K562 (cell line): Measurements from ENCODE around the gene SLC49A4. TPM values are rescaled to one million over a fixed set of nuclear protein-coding genes. Genes with fewer than 3 reads are reported as not detected.

ENCODE experiments used
- ATAC-seq: fragments of 200-7000 bp; cut with Tn5 transposase; 3 replicates; pipeline ENCODE4 v1.9.1; 2020; ENCODE audit warnings: moderate library complexity
- BruUV-seq: library from RNA; stranded (reverse); fragments of 400-500 nt; replicated peaks from 2 replicates; lab custom pipeline; 2021; lab: Mats Ljungman, UMichigan
- CTCF ChIA-PET: fragments of 300-600 bp; formaldehyde crosslinking; extraction: SDS; loops from one replicate; lab custom pipeline; 2021; ENCODE audit warnings: low intra/inter-chr PET ratio; lab: Yijun Ruan, JAX
- POLR2A ChIA-PET: fragments of 300-600, 350-650 bp; sonication (Branson Sonifier 250); formaldehyde crosslinking; extraction: SDS; loops from one replicate; lab custom pipeline; 2021; ENCODE audit warnings: antibody characterized with exemption, inconsistent platforms; lab: Yijun Ruan, JAX
- DNase-seq, 4 experiments: peaks; one replicate each; pipeline versions ENCODE4 v3.0.0 to v3.0.0-alpha.2; 2011 to 2018; ENCODE audit warnings: low spot score in 3 of 4, mixed read lengths in 3 of 4; ENCODE audit errors: extremely low read depth in 1 of 4
- FAIRE-seq: peaks from 2 replicates; lab custom pipeline; 2011; peaks lifted over from hg19 to GRCh38; lab: Jason Lieb, UNC
- H2AFZ ChIP-seq: 2 replicates; pipeline ENCODE4 v1.6.0; 2011; ENCODE audit warnings: low read depth, low read length, control low read depth, inconsistent platforms
- H3K27ac ChIP-seq: fragments of 200-600 bp; 3 replicates; pipeline ENCODE4 v1.8.0; 2011; ENCODE audit warnings: low read depth, mild to moderate bottlenecking, control low read depth, inconsistent platforms, low read length, moderate library complexity, mixed read lengths; ENCODE audit errors: extremely low read depth
- H3K27me3 ChIP-seq, 2 experiments: fragments of 300-600 bp in 1 of 2; 2 replicates in 1 of 2; 3 replicates in 1 of 2; pipeline versions ENCODE4 v1.6.0 to v1.8.0; 2011; ENCODE audit warnings: inconsistent platforms in 2 of 2, low read length in 2 of 2, mild to moderate bottlenecking in 1 of 2, mixed read lengths in 1 of 2, moderate library complexity in 1 of 2; ENCODE audit not compliant: control insufficient read depth in 2 of 2, insufficient read depth in 2 of 2
- H3K36me3 ChIP-seq: fragments of 300-600 bp; 3 replicates; pipeline ENCODE4 v1.8.0; 2011; ENCODE audit warnings: mild to moderate bottlenecking, low read length, inconsistent platforms; ENCODE audit not compliant: control insufficient read depth, insufficient read depth
- H3K4me1 ChIP-seq, 2 experiments: fragments of 200-600 bp in 1 of 2; replicated peaks in 1 of 2; 2 replicates in 1 of 2; 3 replicates in 1 of 2; pipeline versions ENCODE4 v1.5.1 to v1.8.0; 2011; ENCODE audit warnings: inconsistent platforms in 2 of 2, low read length in 2 of 2, mild to moderate bottlenecking in 1 of 2, mixed read lengths in 1 of 2, moderate library complexity in 1 of 2; ENCODE audit not compliant: control insufficient read depth in 2 of 2, insufficient read depth in 2 of 2
- H3K4me2 ChIP-seq: 2 replicates; pipeline ENCODE4 v1.6.1; 2011; ENCODE audit warnings: low read length, control low read depth, inconsistent platforms, mixed read lengths; ENCODE audit not compliant: insufficient read depth
- H3K4me3 ChIP-seq: fragments of 200-600 bp; sonication (generic), shearing (Covaris generic); 2 replicates; pipeline ENCODE4 v1.5.1; 2016; ENCODE audit warnings: control low read depth, inconsistent platforms
- H3K79me2 ChIP-seq: fragments of 200-600 bp; 3 replicates; pipeline ENCODE4 v1.8.0; 2011; ENCODE audit warnings: low read length, inconsistent platforms; ENCODE audit not compliant: control insufficient read depth, insufficient read depth
- H3K9ac ChIP-seq, 2 experiments: 2 replicates each; pipeline versions ENCODE4 v1.6.0 to v1.6.1; 2011; ENCODE audit warnings: low read depth in 2 of 2, low read length in 2 of 2, control low read depth in 1 of 2, inconsistent platforms in 1 of 2, mild to moderate bottlenecking in 1 of 2, mixed read lengths in 1 of 2; ENCODE audit not compliant: insufficient read depth in 1 of 2
- H3K9me1 ChIP-seq: one replicate; pipeline ENCODE4 v1.6.0; 2011; ENCODE audit warnings: inconsistent platforms, mild to moderate bottlenecking, low read length, moderate library complexity; ENCODE audit not compliant: control insufficient read depth, insufficient read depth
- H3K9me3 ChIP-seq: replicated peaks from 2 replicates; pipeline ENCODE4 v1.5.1; 2011; ENCODE audit warnings: low read depth, low read length, inconsistent platforms; ENCODE audit not compliant: control insufficient read depth, insufficient read depth
- H4K20me1 ChIP-seq: replicated peaks from 2 replicates; pipeline ENCODE4 v1.6.1; 2011; ENCODE audit warnings: low read length, inconsistent platforms, mixed read lengths; ENCODE audit not compliant: control insufficient read depth, insufficient read depth
- ELF2 ChIP-seq: fragments of 250-450 bp; sonication (Bioruptor Pico); IDR thresholded peaks from 2 replicates; pipeline ENCODE4 v1.5.0; 2021; ENCODE audit warnings: mild to moderate bottlenecking
- FOXK1 ChIP-seq: sonication (generic); formaldehyde crosslinking; IDR thresholded peaks from 2 replicates; pipeline ENCODE4 v1.8.0; 2022; ENCODE audit warnings: missing genetic modification reagents, mild to moderate bottlenecking, borderline replicate concordance
- SNIP1 ChIP-seq: fragments of 450-650 bp; IDR thresholded peaks from 2 replicates; pipeline ENCODE4 v1.7.1; 2017; ENCODE audit warnings: low read depth, mild to moderate bottlenecking
- TCF7 ChIP-seq: sonication (generic); IDR thresholded peaks from 2 replicates; pipeline ENCODE4 v1.6.1; 2016; ENCODE audit warnings: antibody characterized with exemption, borderline replicate concordance
- TCFL5 ChIP-seq: fragments of 250-450 bp; sonication (Bioruptor Pico); conservative IDR thresholded peaks from 2 replicates; pipeline ENCODE4 v1.6.1; 2021; ENCODE audit warnings: mild to moderate bottlenecking, moderate library complexity, matching md5 sums
- WGBS: fragments of 100-300 bp; shearing (Covaris generic); methylation state at CpG from one replicate; pipeline ENCODE4 v1.1.6; 2016; ENCODE audit warnings: low coverage, mixed read lengths; ENCODE audit not compliant: insufficient coverage; ENCODE audit errors: missing lambda C conversion rate; 5-methylcytosine and 5-hydroxymethylcytosine counted together
- in situ Hi-C: fragments of 300-500 bp; cut with MboI; formaldehyde crosslinking; loops from 4 replicates; pipeline ENCODE4 v1.15.0; 2018; ENCODE audit warnings: inconsistent platforms, mixed read lengths
- intact Hi-C: fragments of 100-400 bp; cut with micrococcal nuclease; formaldehyde crosslinking; loops from 2 replicates; pipeline ENCODE4 v1.14.2; 2022
- polyA plus RNA-seq, 8 experiments: library from polyadenylated mRNA; depleted of rRNA in 4 of 8; stranded (reverse) in 5 of 8; unstranded in 3 of 8; fragments of >200 nt; fragmentation: Nextera tagmentation in 2 of 8; fragmentation: Illumina TruSeq in 1 of 8; extraction: Ambion mirVana in 2 of 8; extraction: Trizol in 1 of 8; gene quantifications; 2 replicates each; pipeline versions ENCODE4 v1.2.1 to v1.2.3, GENCODE V29; 2011 to 2014; ENCODE audit warnings: inconsistent platforms in 1 of 8, missing spikeins in 1 of 8
- total RNA-seq, 7 experiments: library from RNA; depleted of rRNA in 6 of 7; stranded (reverse); fragments of >200 nt in 6 of 7; fragmentation: Illumina TruSeq in 2 of 7; extraction: Trizol in 2 of 7; gene quantifications; 2 replicates each; pipeline versions ENCODE4 v1.2.1 to v1.2.3, GENCODE V29; 2011 to 2021; ENCODE audit warnings: low replicate concordance in 1 of 7
- TF ChIP-seq, protein P1 (sequence below): sonication (generic); formaldehyde crosslinking; IDR thresholded peaks from 2 replicates; pipeline ENCODE4 v1.8.1; 2022; ENCODE audit warnings: missing genetic modification reagents
- TF ChIP-seq, protein P2 (sequence below): fragments of 450-650 bp; formaldehyde crosslinking; conservative IDR thresholded peaks from 2 replicates; pipeline ENCODE4 v1.4.0; 2022; ENCODE audit warnings: mild to moderate bottlenecking, missing genetic modification characterization
- TF ChIP-seq, protein P3 (sequence below): fragments of 250-450 bp; sonication (Bioruptor Pico); IDR thresholded peaks from 2 replicates; pipeline ENCODE4 v1.9.0; 2021; ENCODE audit warnings: mild to moderate bottlenecking, inconsistent platforms

The SLC49A4 gene
- total and polyA plus RNA-seq, 9 of the 15 experiments (the other 6 are each of a cell fraction or from before 2014, with no cell fraction given) = 0.15 to 1.3 (median 0.83) TPM

DNA sequence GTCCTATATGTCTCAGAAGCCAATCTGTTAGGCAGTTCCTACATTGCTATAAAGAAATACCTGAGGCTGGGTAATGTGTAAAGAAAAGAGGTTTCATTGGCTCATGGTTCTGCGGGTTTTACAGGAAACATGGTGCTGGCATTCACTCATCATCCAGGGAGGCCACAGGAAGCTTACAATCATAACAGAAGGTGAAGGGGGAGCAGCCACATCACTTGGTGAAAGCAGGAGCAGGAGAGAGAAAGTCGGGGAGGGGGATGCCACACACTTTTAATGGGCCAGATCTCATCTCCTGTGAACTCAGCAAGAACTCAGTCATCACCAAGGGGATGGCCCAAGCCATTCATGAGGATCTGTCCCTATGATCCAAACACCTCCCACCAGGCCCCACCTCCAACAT lies 9.1 kb downstream of the SLC49A4 start (continued):
- TF ChIP-seq SNIP1 = no peak

DNA sequence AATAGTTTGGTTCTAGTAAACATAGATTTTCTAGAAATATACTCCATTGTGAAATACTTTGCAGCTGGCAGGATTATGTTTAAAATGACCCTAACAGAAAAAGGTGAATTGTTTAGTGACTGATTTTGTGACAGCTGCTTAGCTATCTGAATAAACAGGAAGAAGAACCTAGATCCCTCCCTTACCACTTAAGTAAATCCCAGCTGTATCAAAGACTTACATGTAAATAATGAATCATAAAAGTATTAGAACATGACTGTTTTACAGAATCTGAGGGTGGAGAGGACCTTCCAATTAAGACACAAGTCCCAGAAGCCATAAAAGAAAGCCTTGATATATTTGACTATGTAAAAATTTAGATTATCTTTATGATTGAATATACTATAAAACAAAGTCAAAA lies 15.9 kb downstream of the SLC49A4 start:
- ChIA-PET POLR2A (interaction anchor here (0.6 kb wide), 1 partner anchor 1280 kb away, joined by 3 read pairs; no protein-coding TSS in a partner anchor), CTCF (no interaction called here)
- Histone ChIP-seq H3K27ac (no peak overlapping the region), H4K20me1 (no peaks in the 10 kb centered on the region), H3K9ac (no peak overlapping the region), H3K36me3 (no peaks in the 10 kb centered on the region), H3K4me1 (no peaks in the 10 kb centered on the region), H2AFZ (no peak overlapping the region), H3K9me1 (no peaks in the 10 kb centered on the region), H3K79me2 (no peaks in the 10 kb centered on the region), H3K4me2 (no peak overlapping the region), H3K27me3 (no peaks in the 10 kb centered on the region), H3K9me3 (no peaks in the 10 kb centered on the region), H3K4me3 (no peak overlapping the region)
- in situ Hi-C loops (no loop called here), intact Hi-C loops (no loop called here)
- BruUV-seq = no TSS peak
- DNase-seq = no peak
- no peak for FAIRE-seq
- ATAC-seq = no peak
- TF ChIP-seq ELF2 (CRISPR knock-in tag) = no peak

DNA sequence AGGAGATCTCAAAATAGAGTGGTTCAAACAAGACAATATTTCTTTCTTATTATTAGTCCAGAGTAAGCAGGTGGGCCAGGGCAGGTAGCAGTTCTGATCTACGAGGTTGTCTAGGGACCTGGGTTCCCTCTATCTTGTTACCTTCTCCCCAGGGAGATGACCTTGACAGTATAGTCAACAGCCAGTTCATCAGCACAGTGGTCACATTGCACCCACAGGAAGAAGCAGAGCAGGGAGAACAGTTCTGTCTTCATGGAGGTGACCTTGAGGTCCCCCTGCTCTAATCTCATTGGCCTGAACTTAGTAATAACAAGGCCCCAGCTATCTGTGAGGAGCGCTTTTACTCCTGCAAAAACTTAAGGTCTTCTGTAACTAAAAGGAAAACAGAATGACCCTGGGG lies 21.7 kb downstream of the SLC49A4 start:
- Histone ChIP-seq H3K27ac (no peak overlapping the region), H3K9me3 (no peaks in the 10 kb centered on the region), H3K4me1 (no peaks in the 10 kb centered on the region), H3K9me1 (no peaks in the 10 kb centered on the region), H4K20me1 (no peaks in the 10 kb centered on the region), H3K36me3 (no peaks in the 10 kb centered on the region), H3K79me2 (no peaks in the 10 kb centered on the region), H3K4me2 (no peak overlapping the region), H3K4me3 (no peak overlapping the region), H3K27me3 (no peaks in the 10 kb centered on the region), H3K9ac (no peak overlapping the region), H2AFZ (no peak overlapping the region)
- in situ Hi-C loops (no loop called here), intact Hi-C loops (no loop called here)
- ATAC-seq = no peak
- WGBS = 21% methylated on average over 2 of the region's 2 CpGs
- ChIA-PET POLR2A (interaction anchor here (0.5 kb wide), 1 partner anchor 136 kb away, joined by 3 read pairs; no protein-coding TSS in a partner anchor), CTCF (no interaction called here)
- BruUV-seq = no TSS peak
- no peak for DNase-seq
- FAIRE-seq = no peak
- TF ChIP-seq, protein P1, sequence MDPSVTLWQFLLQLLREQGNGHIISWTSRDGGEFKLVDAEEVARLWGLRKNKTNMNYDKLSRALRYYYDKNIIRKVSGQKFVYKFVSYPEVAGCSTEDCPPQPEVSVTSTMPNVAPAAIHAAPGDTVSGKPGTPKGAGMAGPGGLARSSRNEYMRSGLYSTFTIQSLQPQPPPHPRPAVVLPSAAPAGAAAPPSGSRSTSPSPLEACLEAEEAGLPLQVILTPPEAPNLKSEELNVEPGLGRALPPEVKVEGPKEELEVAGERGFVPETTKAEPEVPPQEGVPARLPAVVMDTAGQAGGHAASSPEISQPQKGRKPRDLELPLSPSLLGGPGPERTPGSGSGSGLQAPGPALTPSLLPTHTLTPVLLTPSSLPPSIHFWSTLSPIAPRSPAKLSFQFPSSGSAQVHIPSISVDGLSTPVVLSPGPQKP (CRISPR knock-in tag) = no peak
- TF ChIP-seq TCFL5 (no peak), TCF7 (no peak), FOXK1 (no peak)
- TF ChIP-seq, protein P2, sequence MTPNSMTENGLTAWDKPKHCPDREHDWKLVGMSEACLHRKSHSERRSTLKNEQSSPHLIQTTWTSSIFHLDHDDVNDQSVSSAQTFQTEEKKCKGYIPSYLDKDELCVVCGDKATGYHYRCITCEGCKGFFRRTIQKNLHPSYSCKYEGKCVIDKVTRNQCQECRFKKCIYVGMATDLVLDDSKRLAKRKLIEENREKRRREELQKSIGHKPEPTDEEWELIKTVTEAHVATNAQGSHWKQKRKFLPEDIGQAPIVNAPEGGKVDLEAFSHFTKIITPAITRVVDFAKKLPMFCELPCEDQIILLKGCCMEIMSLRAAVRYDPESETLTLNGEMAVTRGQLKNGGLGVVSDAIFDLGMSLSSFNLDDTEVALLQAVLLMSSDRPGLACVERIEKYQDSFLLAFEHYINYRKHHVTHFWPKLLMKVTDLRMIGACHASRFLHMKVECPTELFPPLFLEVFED (CRISPR knock-in tag) = no peak
- TF ChIP-seq, protein P3, sequence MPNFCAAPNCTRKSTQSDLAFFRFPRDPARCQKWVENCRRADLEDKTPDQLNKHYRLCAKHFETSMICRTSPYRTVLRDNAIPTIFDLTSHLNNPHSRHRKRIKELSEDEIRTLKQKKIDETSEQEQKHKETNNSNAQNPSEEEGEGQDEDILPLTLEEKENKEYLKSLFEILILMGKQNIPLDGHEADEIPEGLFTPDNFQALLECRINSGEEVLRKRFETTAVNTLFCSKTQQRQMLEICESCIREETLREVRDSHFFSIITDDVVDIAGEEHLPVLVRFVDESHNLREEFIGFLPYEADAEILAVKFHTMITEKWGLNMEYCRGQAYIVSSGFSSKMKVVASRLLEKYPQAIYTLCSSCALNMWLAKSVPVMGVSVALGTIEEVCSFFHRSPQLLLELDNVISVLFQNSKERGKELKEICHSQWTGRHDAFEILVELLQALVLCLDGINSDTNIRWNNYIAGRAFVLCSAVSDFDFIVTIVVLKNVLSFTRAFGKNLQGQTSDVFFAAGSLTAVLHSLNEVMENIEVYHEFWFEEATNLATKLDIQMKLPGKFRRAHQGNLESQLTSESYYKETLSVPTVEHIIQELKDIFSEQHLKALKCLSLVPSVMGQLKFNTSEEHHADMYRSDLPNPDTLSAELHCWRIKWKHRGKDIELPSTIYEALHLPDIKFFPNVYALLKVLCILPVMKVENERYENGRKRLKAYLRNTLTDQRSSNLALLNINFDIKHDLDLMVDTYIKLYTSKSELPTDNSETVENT (CRISPR knock-in tag) = no peak
